ENCODE measurements around the gene ZNF613. TPM values are rescaled to one million over a fixed set of nuclear protein-coding genes. Genes with fewer than 3 reads are reported as not detected.

The ZNF613 gene
- total RNA-seq, 1 donor from 2014 or later: 8.9 TPM

DNA sequence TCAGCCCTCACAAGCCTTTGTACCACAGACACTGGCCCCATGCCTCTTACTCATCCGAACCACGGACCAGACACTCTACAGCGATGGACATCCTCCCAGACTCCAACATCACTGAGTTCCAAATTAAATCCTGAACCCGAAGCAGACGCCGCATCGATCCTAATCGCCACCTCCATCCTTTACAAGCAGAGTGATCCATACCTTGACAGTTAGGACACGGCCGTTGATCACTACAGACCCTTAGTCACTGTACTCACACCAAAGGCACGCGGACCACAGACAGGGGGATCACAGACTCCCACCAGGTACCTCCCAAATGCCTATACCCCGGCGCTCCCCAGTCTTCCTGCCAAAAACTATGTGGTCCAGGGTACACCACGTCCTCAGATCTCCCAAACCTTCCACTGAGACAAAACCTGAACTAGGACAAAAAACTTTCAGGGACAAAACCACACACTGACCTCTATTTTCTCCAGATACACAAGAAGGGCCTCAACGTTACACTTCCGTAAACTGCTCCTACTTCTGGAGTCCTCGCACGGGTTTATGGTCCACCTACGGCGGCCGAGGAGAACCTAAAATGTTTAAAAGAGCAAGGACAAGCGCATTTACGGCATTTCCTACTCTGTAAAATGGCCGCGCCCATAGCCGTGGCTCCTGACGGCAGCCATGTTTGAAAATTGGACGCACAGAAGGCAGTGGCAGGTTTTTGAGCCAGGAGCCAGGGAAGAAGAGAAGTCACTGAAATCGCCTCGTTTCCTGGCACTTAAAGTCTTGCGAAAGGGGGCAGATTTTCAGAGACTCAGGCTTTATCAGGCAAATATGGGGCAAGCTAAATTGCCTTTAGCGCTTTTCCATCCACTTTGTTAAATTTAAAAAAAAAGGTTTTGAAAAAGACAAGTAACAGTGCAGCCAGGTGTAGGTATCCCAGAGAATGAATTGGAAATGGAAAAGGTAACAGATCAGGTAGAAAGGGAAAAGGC, 59.3 kb downstream of the ZNF613 start, which contains the start of gene ZNF350:
TSS of gene ZNF350 (minus strand) at position 532 of the 983 bp plus-strand sequence. CDS start 12,480 bp downstream, outside the sequence.
- TF ChIP-seq, protein P1, sequence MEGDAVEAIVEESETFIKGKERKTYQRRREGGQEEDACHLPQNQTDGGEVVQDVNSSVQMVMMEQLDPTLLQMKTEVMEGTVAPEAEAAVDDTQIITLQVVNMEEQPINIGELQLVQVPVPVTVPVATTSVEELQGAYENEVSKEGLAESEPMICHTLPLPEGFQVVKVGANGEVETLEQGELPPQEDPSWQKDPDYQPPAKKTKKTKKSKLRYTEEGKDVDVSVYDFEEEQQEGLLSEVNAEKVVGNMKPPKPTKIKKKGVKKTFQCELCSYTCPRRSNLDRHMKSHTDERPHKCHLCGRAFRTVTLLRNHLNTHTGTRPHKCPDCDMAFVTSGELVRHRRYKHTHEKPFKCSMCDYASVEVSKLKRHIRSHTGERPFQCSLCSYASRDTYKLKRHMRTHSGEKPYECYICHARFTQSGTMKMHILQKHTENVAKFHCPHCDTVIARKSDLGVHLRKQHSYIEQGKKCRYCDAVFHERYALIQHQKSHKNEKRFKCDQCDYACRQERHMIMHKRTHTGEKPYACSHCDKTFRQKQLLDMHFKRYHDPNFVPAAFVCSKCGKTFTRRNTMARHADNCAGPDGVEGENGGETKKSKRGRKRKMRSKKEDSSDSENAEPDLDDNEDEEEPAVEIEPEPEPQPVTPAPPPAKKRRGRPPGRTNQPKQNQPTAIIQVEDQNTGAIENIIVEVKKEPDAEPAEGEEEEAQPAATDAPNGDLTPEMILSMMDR (conservative IDR thresholded peaks at IDR 0.05): no peak
- peak within 1 kb of the TSS; percentile 92 for H3K27ac Mint-ChIP-seq
- peaks cover 8% of the 10 kb centered on the region for H3K4me1 Mint-ChIP-seq (ENCODE audit: unreplicated experiment)
- H3K4me3 Mint-ChIP-seq: peak within 1 kb of the TSS; percentile 98
- peaks cover 25% of the 10 kb centered on the region for H3K36me3 Mint-ChIP-seq
- no peaks in the 10 kb centered on the region for H3K27me3 Mint-ChIP-seq
- peaks cover 13% of the 10 kb centered on the region for H3K9me3 Mint-ChIP-seq
- DNase-seq (ENCODE audit: extremely low spot score, unreplicated experiment): peak; percentile 87

DNA sequence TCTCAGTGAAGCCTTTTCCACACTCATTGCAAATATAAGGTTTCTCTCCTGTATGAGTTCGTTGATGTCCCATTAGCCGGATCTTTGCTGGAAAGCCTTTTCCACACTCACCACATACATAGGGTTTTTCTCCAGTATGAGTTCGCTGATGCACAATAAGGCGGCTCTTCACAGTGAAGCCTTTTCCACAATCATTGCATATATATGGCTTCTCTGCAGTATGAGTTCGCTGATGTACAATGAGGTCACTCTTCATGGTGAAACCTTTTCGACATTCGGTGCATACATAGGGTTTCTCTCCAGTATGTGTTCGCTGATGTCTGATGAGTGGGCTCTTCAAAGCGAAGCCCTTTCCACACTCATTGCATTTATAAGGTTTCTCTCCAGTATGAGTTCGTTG, 66.2 kb downstream of the ZNF613 start:
- no peak for DNase-seq (ENCODE audit: extremely low spot score, unreplicated experiment)

DNA sequence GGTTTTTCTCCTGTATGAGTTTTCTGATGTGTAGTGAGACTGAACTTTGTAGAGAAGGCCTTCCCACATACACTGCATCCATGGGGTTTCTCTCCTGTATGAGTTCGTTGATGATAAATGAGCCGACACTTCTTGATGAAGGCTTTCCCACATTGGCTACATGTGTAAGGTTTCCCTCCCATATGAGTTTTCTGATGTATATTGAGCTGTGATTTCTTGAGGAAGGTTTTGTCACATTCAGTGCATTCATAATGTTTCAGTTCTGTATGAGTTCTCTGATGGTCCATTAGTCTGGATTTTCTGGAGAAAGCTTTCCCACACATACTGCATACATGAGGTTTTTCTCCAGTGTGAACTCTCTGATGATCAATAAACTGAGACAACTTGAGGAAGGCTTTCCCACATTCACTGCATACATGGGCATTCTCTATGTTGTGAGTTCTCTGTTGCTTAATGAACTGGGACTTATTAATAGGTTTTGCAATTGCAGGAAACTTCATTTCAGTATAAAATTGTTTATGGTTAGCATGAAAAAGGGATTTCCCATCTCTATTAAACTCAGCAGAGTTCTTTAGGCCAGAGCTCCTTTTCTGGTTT, 66.9 kb downstream of the ZNF613 start:
- Mint-ChIP-seq H3K4me1 (ENCODE audit: unreplicated experiment) (no peaks in the 10 kb centered on the region), H3K27me3 (no peaks in the 10 kb centered on the region), H3K36me3 (peaks cover 72% of the 10 kb centered on the region), H3K4me3 (no peak overlapping the region), H3K9me3 (peaks cover 35% of the 10 kb centered on the region), H3K27ac (no peak overlapping the region)
- TF ChIP-seq, protein P1 (conservative IDR thresholded peaks at IDR 0.05): no peak
- no peak for DNase-seq (ENCODE audit: extremely low spot score, unreplicated experiment)

More for the DNA sequence above, 66.2 kb downstream of the ZNF613 start:
- peaks cover 38% of the 10 kb centered on the region for H3K9me3 Mint-ChIP-seq
- H3K4me3 Mint-ChIP-seq: no peak overlapping the region
- no peaks in the 10 kb centered on the region for H3K27me3 Mint-ChIP-seq
- no peak overlapping the region for H3K27ac Mint-ChIP-seq
- H3K36me3 Mint-ChIP-seq: peaks cover 68% of the 10 kb centered on the region
- H3K4me1 Mint-ChIP-seq (ENCODE audit: unreplicated experiment): no peaks in the 10 kb centered on the region
- TF ChIP-seq, protein P1 (conservative IDR thresholded peaks at IDR 0.05): no peak

Other genes with a start within 250 kb of the ZNF613 start
- gene SPACA6, start 234.1 kb upstream of the ZNF613 start, total RNA-seq (ENCODE audit: low replicate concordance): 12.8 and 28.7 TPM in 2 replicates
- gene HAS1, start 203.5 kb upstream of the ZNF613 start, total RNA-seq (ENCODE audit: low replicate concordance): not detected in 2 replicates
- not detected in 2 replicates for gene FPR1, start 175.6 kb upstream of the ZNF613 start, total RNA-seq (ENCODE audit: low replicate concordance)
- gene FPR2, start 166.3 kb upstream of the ZNF613 start, total RNA-seq (ENCODE audit: low replicate concordance): not detected in 2 replicates
- gene FPR3, start 132.3 kb upstream of the ZNF613 start, total RNA-seq (ENCODE audit: low replicate concordance): not detected in 2 replicates
- 14.7 and 21.3 TPM in 2 replicates for gene ZNF577, start 39.5 kb upstream of the ZNF613 start, total RNA-seq (ENCODE audit: low replicate concordance)
- 23.6 and 28.8 TPM in 2 replicates for gene ZNF649, start 22.5 kb upstream of the ZNF613 start, total RNA-seq (ENCODE audit: low replicate concordance)
- 10.4 and 14.2 TPM in 2 replicates for gene ZNF350, start 59.4 kb downstream of the ZNF613 start, total RNA-seq (ENCODE audit: low replicate concordance)
- gene ZNF615, start 80.7 kb downstream of the ZNF613 start, total RNA-seq (ENCODE audit: low replicate concordance): 10.6 and 14.2 TPM in 2 replicates
- 10.4 and 14.0 TPM in 2 replicates for gene ZNF614, start 100.9 kb downstream of the ZNF613 start, total RNA-seq (ENCODE audit: low replicate concordance)
- 12.7 and 19.1 TPM in 2 replicates for gene ZNF432, start 121.4 kb downstream of the ZNF613 start, total RNA-seq (ENCODE audit: low replicate concordance)
- 27.7 and 35.7 TPM in 2 replicates for gene ZNF841, start 168.3 kb downstream of the ZNF613 start, total RNA-seq (ENCODE audit: low replicate concordance)
- 18.7 and 26.5 TPM in 2 replicates for gene ZNF616, start 212.5 kb downstream of the ZNF613 start, total RNA-seq (ENCODE audit: low replicate concordance)
- 21.6 and 21.8 TPM in 2 replicates for gene ZNF836, start 244.1 kb downstream of the ZNF613 start, total RNA-seq (ENCODE audit: low replicate concordance)